Measurements from ENCODE around the gene GUCA2A.

- no peak for TF ChIP-seq POLR2AphosphoS5 (IDR thresholded peaks at IDR 0.05; ENCODE audit: low read depth, low read length)
- no peak for TF ChIP-seq CTCF (IDR thresholded peaks at IDR 0.05)
Observed at GRCh38 chr1:42164551-42165420, at the start of gene GUCA2A.

Measured in Panc1 (cell line).